Kidney glomerular epithelial cell (primary cell): ENCODE results near the gene C19orf73.
A peak's percentile ranks its signal among the peaks of the same experiment; 100 is the strongest.

Source experiments
- DNase-seq: peaks from one replicate; lab custom pipeline; 2025; lab: John Stamatoyannopoulos, UW

C19orf73 gene

GRCh38 chr19:49118565-49119410 is at the start of gene C19orf73:
TSS of gene C19orf73 (minus strand) at chr19:49119143. CDS start at chr19:49119022, 121 bp downstream.
- peak; percentile 84 for DNase-seq

- DNase-seq: no peak
Measured at GRCh38 chr19:49168421-49168820, 49.5 kb upstream of the C19orf73 start.

GRCh38 chr19:49167857-49168409 is 49.0 kb upstream of the C19orf73 start:
- DNase-seq: no peak

DNA sequence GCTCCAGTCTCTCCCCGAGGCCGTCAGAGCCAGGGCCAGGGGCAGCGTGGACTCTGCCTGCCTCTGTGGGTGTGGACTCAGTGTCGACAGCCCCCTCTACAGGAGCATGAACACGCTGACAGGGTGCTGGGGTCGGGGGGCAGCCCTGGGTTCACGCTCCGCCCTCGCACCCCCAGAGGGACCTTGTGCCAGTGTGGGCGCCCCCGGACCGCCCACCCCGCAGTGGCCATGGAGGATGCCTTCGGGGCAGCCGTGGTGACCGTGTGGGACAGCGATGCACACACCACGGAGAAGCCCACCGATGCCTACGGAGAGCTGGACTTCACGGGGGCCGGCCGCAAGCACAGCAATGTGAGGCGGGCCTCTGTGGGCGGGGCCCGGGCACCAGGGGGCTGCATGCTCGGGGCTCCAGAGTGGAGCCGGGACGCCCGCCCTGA is 46.9 kb upstream of the C19orf73 start:
- no peak for DNase-seq

GRCh38 chr19:49165111-49165750 is 46.3 kb upstream of the C19orf73 start:
- DNase-seq: no peak

DNA sequence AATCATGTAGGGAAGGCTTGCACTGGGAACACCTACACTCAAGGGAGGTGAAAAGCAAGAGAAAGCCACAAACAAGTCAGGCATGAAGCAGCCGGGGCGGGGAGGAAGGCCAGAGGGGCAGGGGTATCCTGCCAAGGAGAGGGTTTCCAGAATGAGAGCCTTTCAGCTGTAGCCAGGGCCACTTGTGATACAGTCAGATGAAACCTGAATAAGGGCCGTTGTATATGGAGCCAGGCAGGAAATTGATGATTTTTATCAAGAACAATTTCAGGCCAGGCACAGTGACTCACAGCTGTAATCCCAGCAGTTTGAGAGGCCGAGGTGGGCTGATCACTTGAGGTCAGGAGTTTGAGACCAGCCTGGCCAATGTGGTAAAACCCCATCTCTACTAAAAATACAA is 43.0 kb upstream of the C19orf73 start:
- DNase-seq: no peak

DNA sequence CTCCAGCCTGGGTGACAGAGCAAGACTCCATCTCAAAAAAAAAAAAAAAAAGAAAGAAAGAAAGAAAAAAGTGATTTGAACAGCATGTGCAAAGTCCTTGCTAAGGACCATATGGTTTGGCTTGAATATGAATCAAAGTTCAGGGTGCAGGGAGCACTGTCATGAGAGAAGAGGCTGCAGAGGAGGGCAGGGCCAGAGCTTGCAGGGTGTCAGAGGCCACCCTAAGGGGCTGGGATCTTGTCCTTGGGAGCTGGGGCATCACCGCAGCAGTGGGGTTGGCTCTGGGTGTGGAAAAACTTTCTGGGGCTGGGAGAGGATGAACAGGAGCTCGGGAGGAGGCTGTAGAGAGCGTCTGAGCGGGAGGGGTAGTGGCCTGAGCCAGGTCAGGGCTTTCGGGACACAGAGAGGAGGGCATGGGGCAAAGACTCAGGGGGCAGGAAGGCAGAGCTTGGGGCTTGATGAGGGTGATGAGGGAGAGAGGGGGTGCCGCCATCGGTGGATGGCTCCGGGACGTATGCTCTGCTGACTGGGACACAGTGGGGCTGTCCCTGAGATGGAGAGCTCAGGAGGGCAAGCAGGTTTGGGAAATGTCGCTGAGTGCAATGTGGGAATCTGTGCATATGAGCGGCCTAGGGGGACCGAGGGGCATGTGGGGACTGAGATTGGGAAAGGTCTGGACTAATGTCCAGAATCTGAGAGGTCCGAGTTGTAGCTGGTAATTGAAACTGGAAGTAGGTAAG is 41.7 kb upstream of the C19orf73 start:
- no peak for DNase-seq

- DNase-seq: peak; percentile 40
Measured at GRCh38 chr19:49157445-49158224, 38.7 kb upstream of the C19orf73 start, which contains the start of gene TRPM4. TSS of gene TRPM4 (plus strand) at chr19:49157792. CDS start at chr19:49157867, 75 bp downstream.

GRCh38 chr19:49155820-49156346 is 36.9 kb upstream of the C19orf73 start:
- DNase-seq: no peak

- no peak for DNase-seq
Measured at GRCh38 chr19:49155005-49155819, 36.3 kb upstream of the C19orf73 start, which contains the start of gene HRC. TSS of gene HRC (minus strand) at chr19:49155396. CDS start at chr19:49155237, 159 bp downstream.

- no peak for DNase-seq
Measured at GRCh38 chr19:49154279-49154678, 35.3 kb upstream of the C19orf73 start.

- no peak for DNase-seq
Measured at GRCh38 chr19:49153167-49153809, 34.3 kb upstream of the C19orf73 start.

DNA sequence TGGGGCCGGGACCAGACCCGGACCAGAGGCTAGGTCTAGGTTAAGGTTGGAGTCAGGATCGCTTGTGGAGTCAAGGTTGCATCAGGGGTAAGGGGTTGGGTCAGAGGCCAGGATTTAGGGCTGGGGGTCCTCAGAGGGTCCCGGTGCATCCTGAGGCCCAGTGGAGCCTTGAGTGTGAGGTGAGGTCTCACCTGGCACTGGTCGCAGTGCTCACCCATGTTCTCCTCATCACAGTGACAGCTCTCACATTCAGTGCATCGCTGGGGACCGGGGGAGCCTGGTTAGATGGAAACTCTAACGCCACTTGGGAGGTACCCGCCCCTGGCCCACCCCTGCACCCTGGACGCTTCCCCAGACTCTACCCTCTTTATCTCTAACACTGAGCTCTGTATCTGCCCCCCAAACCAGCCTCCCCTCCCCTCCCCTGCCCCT is 33.2 kb upstream of the C19orf73 start:
- DNase-seq: no peak

DNA sequence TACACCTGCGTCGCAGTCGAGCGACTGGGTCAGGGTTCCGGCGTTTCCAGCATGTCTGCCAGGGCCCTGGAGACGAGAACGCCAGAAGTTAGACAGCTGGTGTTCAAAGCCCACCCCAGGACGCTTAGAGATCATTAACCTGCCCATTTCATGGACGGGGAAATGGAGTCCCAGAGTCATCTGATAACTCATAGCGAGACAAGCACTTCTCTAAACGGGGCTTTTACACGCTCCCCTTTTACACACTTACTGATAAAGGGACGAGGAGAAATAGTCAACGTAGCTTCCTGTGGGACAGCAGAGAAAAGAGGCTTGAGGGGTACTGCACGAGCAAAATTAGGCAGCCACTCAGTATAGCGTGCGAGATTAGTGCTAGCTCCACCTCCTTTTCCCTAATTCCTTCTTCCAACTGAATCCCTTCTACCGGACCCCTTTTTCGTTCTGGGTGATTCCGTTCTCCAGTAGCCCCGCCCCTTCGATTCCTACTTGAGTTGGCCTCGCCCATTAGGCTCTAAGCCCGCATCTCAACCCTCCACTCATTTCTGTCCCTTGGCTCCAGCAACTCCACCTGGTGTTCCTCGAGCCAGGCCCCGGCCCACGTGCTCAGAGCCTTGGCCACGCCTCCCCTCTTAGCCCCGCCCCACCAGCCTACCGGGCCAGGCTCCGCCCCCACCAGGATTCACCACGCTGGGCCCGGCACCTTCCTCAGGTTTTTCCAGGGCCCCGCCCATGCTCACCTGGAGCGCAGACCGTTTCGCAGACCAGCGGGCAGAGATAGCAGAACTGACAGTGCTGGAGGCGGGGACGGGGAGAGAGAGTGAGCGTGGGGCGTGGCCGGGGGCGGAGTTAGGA is 32.5 kb upstream of the C19orf73 start:
- no peak for DNase-seq

DNA sequence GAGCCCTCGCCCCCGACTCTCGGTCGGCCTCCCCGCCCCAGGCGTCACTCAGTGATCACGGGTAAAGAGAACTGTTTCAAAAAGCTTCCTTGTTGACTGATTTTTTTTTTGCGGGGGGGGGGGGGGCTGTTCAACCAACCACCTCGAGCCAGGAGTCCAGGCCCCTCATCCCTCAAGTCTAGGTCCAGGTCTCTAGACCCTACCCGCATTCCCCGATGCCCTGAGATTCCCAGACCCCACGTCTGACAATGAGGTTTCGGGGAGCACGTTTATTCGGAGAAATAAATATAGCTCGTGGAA is 32.0 kb upstream of the C19orf73 start:
- no peak for DNase-seq

GRCh38 chr19:49150106-49150943 is 31.4 kb upstream of the C19orf73 start:
- DNase-seq: peak; percentile 49

- DNase-seq: peak; percentile 53
Measured at GRCh38 chr19:49149652-49150105, 30.7 kb upstream of the C19orf73 start.
